ENCODE results near the gene PCMTD2. TPM values are rescaled to one million over a fixed set of nuclear protein-coding genes. Genes with fewer than 3 reads are reported as not detected.
"Not testable (repeated sequence)": the region's sequence is repeated elsewhere in the genome, so short reads cannot be mapped to it uniquely, and the experiment has no call there.

The PCMTD2 gene
- total and polyA plus RNA-seq, 4 experiments from 2014 or later, result 52.5 to 196 (median 149) TPM

DNA sequence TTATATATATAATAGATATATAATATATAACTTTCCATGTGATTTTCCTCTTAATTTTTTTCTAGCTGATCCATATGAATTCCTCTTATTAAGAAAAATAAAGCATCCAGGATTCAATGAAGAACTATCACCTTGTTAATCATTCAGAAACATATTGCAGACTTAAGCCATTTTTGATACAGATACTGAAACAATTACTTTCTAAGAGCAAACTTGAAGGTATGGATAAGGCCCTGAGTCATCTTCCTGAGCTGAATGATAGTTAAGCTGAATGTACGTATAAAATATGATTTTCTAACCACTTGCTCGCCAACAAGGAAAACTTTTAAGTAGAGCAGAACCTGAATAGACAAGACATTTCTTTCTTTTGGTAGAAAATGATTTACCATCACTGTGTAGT, 47.5 kb downstream of the PCMTD2 start:
- H3K4me1 ChIP-seq (ENCODE audit: insufficient read depth, low read length); H3K4me3 Mint-ChIP-seq; DNase-seq; H3K36me3 Mint-ChIP-seq; CTCF ChIA-PET (ENCODE audit: partially characterized antibody); H3K4me1 Mint-ChIP-seq; H3K27ac ChIP-seq (ENCODE audit: low read depth, low read length); H3K4me3 ChIP-seq (ENCODE audit: low read length in 2 of 2); POLR2A ChIA-PET (ENCODE audit: partially characterized antibody); H3K27me3 Mint-ChIP-seq; H3K27me3 ChIP-seq (ENCODE audit: insufficient read depth, low read length); intact Hi-C loops (cut with micrococcal nuclease); H3K36me3 ChIP-seq (ENCODE audit: insufficient read depth, low read length); H3K9me3 ChIP-seq (ENCODE audit: control insufficient read depth in 1 of 2, low read length in 2 of 2); H3K9me3 Mint-ChIP-seq; H3K27ac Mint-ChIP-seq: not testable (repeated sequence)

DNA sequence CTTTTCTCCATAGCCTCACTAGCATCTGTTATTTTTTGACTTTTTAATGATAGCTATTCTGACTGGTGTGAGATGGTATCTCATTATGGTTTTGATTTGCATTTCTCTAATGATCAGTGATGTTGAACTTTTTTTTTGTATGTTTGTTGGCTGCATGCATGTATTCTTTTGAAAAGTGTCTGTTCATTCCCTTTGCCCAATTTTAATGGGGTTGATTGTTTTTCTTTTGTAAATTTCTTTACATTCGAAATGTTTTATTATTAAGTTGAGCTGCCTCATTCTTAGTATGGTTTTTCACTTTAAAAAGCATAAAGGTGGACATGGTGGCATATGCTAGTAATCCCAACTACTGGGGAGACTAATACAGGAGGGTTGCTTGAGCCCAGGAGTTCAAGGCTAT, 58.2 kb downstream of the PCMTD2 start:
- H3K9me3 ChIP-seq (ENCODE audit: control insufficient read depth in 1 of 2, low read length in 2 of 2); H3K36me3 Mint-ChIP-seq; CTCF ChIA-PET (ENCODE audit: partially characterized antibody); H3K27me3 ChIP-seq (ENCODE audit: insufficient read depth, low read length); H3K27ac Mint-ChIP-seq; H3K4me3 Mint-ChIP-seq; DNase-seq; intact Hi-C loops (cut with micrococcal nuclease); H3K27ac ChIP-seq (ENCODE audit: low read depth, low read length); H3K4me1 ChIP-seq (ENCODE audit: insufficient read depth, low read length); POLR2A ChIA-PET (ENCODE audit: partially characterized antibody); H3K9me3 Mint-ChIP-seq; H3K36me3 ChIP-seq (ENCODE audit: insufficient read depth, low read length); H3K4me1 Mint-ChIP-seq; H3K4me3 ChIP-seq (ENCODE audit: low read length in 2 of 2): not testable (repeated sequence)
- H3K27me3 Mint-ChIP-seq, result peaks cover 4 to 11% of the 10 kb centered on the region in 2 donors

DNA sequence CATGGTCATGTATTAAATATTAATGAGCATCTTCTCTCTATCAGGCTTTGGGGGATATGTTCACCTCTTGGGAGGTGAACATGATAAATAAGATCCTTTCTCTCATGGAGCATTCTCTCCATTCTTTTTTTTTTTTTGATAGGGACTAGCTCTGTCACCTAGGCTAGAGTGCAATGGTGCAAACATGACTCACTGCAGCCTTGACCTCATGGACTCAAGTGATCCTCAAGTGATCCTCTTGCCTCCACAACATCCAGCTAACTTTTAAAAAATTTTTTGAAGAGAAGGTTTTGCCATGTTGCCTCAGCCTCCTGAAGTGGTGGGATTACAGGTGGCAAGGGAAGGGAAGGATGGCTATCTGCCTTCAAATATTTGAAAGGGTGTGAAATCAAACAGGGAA, 59.8 kb downstream of the PCMTD2 start:
- H3K9me3 Mint-ChIP-seq; H3K27ac ChIP-seq (ENCODE audit: low read depth, low read length); H3K36me3 Mint-ChIP-seq; POLR2A ChIA-PET (ENCODE audit: partially characterized antibody); H3K4me1 Mint-ChIP-seq; H3K27me3 ChIP-seq (ENCODE audit: insufficient read depth, low read length); H3K4me1 ChIP-seq (ENCODE audit: insufficient read depth, low read length); H3K9me3 ChIP-seq (ENCODE audit: control insufficient read depth in 1 of 2, low read length in 2 of 2); H3K36me3 ChIP-seq (ENCODE audit: insufficient read depth, low read length); H3K27ac Mint-ChIP-seq; H3K4me3 Mint-ChIP-seq; CTCF ChIA-PET (ENCODE audit: partially characterized antibody); H3K4me3 ChIP-seq (ENCODE audit: low read length in 2 of 2); intact Hi-C loops (cut with micrococcal nuclease); DNase-seq: not testable (repeated sequence)
- H3K27me3 Mint-ChIP-seq, result peaks cover 10 to 19% of the 10 kb centered on the region in 2 donors

- H3K27ac ChIP-seq (ENCODE audit: low read depth, low read length); H3K4me1 Mint-ChIP-seq; intact Hi-C loops (cut with micrococcal nuclease); H3K27me3 ChIP-seq (ENCODE audit: insufficient read depth, low read length); H3K36me3 Mint-ChIP-seq; H3K9me3 Mint-ChIP-seq; H3K27ac Mint-ChIP-seq; H3K4me3 ChIP-seq (ENCODE audit: low read length in 2 of 2); H3K36me3 ChIP-seq (ENCODE audit: insufficient read depth, low read length); DNase-seq; H3K4me1 ChIP-seq (ENCODE audit: insufficient read depth, low read length); CTCF ChIA-PET (ENCODE audit: partially characterized antibody); POLR2A ChIA-PET (ENCODE audit: partially characterized antibody); H3K9me3 ChIP-seq (ENCODE audit: control insufficient read depth in 1 of 2, low read length in 2 of 2): not testable (repeated sequence)
- Mint-ChIP-seq H3K27me3 (peaks cover 10 to 19% of the 10 kb centered on the region in 2 donors), H3K4me3 (peak overlapping the region in 3 of 8 donors; percentile 57 to 69 (median 62))
Observed at GRCh38 chr20:64315884-64316283, 60.3 kb downstream of the PCMTD2 start.

- H3K27ac Mint-ChIP-seq; H3K9me3 ChIP-seq (ENCODE audit: control insufficient read depth in 1 of 2, low read length in 2 of 2); H3K4me1 ChIP-seq (ENCODE audit: insufficient read depth, low read length); H3K4me3 ChIP-seq (ENCODE audit: low read length in 2 of 2); H3K4me1 Mint-ChIP-seq; intact Hi-C loops (cut with micrococcal nuclease); H3K27ac ChIP-seq (ENCODE audit: low read depth, low read length); H3K36me3 Mint-ChIP-seq; CTCF ChIA-PET (ENCODE audit: partially characterized antibody); POLR2A ChIA-PET (ENCODE audit: partially characterized antibody); H3K4me3 Mint-ChIP-seq; H3K9me3 Mint-ChIP-seq; H3K36me3 ChIP-seq (ENCODE audit: insufficient read depth, low read length); DNase-seq; H3K27me3 ChIP-seq (ENCODE audit: insufficient read depth, low read length): not testable (repeated sequence)
- H3K27me3 Mint-ChIP-seq, result peaks cover 10 to 19% of the 10 kb centered on the region in 2 donors
Observed at GRCh38 chr20:64316415-64317083, 61.0 kb downstream of the PCMTD2 start.

GRCh38 chr20:64317331-64317730, 61.8 kb downstream of the PCMTD2 start:
- H3K36me3 ChIP-seq (ENCODE audit: insufficient read depth, low read length); DNase-seq; H3K9me3 Mint-ChIP-seq; CTCF ChIA-PET (ENCODE audit: partially characterized antibody); POLR2A ChIA-PET (ENCODE audit: partially characterized antibody); H3K4me3 Mint-ChIP-seq; H3K9me3 ChIP-seq (ENCODE audit: control insufficient read depth in 1 of 2, low read length in 2 of 2); H3K36me3 Mint-ChIP-seq; H3K4me1 Mint-ChIP-seq; H3K27me3 ChIP-seq (ENCODE audit: insufficient read depth, low read length); intact Hi-C loops (cut with micrococcal nuclease); H3K4me3 ChIP-seq (ENCODE audit: low read length in 2 of 2); H3K27ac Mint-ChIP-seq; H3K27ac ChIP-seq (ENCODE audit: low read depth, low read length); H3K4me1 ChIP-seq (ENCODE audit: insufficient read depth, low read length): not testable (repeated sequence)
- peaks cover 10 to 19% of the 10 kb centered on the region in 2 donors for H3K27me3 Mint-ChIP-seq

DNA sequence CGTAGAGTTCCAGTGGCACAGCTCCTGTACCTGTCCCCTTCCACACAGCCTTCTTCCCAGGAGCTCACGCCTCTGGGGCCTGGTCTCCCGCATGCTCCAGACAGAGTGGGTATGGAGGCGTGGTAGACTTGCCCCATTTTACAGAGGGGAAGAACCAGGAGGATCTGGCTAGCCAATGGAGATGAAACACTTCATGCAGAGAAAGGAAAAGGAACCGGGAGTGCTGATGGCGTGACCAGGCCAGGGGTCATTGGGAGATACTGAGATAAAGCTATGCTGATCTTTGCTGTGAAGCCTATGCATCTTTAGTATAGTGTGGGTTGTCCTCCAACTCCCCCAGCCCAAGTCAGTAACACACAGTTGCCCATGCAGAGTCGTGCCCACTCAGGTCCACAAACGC, 62.5 kb downstream of the PCMTD2 start:
- H3K36me3 Mint-ChIP-seq; H3K4me3 Mint-ChIP-seq; H3K27ac Mint-ChIP-seq; H3K4me3 ChIP-seq (ENCODE audit: low read length in 2 of 2); H3K27ac ChIP-seq (ENCODE audit: low read depth, low read length); CTCF ChIA-PET (ENCODE audit: partially characterized antibody); H3K27me3 ChIP-seq (ENCODE audit: insufficient read depth, low read length); DNase-seq; H3K4me1 ChIP-seq (ENCODE audit: insufficient read depth, low read length); H3K36me3 ChIP-seq (ENCODE audit: insufficient read depth, low read length); H3K4me1 Mint-ChIP-seq; POLR2A ChIA-PET (ENCODE audit: partially characterized antibody); H3K9me3 Mint-ChIP-seq; intact Hi-C loops (cut with micrococcal nuclease); H3K9me3 ChIP-seq (ENCODE audit: control insufficient read depth in 1 of 2, low read length in 2 of 2): not testable (repeated sequence)
- H3K27me3 Mint-ChIP-seq, result peaks cover 15 to 19% of the 10 kb centered on the region in 2 donors

All from CD4-positive, alpha-beta memory T cell (primary cell).